HG03432 (cell line): ENCODE measurements around the gene DDX23.
"Not testable (repeated sequence)": the region's sequence is repeated elsewhere in the genome, so short reads cannot be mapped to it uniquely, and the experiment has no call there.

ENCODE experiments used
- ATAC-seq: cut with Tn5 transposase; IDR thresholded peaks from one replicate; pipeline ENCODE4 v1.9.1; 2021; ENCODE audit warnings: mild to moderate bottlenecking, moderate library complexity; ENCODE audit not compliant: unreplicated experiment

DDX23 gene

DNA sequence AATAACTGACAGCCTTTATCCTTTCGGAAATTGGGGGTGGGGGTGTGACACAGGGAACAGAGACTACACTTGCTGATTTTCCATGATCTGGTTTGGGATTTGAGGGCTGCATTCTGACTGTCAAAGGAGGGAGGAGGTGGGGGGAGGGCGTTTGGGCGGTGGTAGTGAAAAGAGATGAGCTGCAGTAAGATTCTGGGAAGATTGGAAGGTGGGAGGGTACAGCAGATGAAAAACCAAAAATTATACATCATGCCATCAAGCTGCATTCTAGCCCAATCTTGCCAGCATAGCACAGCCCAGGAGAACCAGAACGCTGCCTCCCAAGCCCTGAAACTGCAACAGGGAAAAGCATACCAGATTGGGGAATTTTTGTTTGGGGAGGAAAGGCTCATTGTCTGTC is 11.3 kb upstream of the DDX23 start:
- ATAC-seq, result no peak

DNA sequence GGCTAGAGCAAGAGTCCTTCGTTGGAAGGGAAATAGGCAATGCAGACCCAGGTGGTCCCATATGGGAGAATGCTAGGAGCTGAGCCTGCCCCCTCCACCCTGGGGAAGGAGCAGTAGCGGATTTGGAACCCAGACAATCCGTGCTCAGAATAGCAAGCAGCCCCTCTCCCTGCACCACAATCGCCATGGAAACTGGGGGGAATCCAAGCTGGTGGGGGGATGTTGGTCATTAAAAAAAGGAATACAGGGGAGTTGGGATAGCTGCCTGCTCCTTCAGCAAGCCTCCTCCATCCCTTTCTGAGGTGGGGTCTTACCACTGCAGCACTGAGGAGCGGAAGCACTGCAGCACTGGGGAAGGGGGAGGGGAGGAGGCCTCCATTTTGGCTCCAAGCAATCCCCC is 10.8 kb upstream of the DDX23 start:
- no peak for ATAC-seq

GRCh38 chr12:48861111-48861510 is 9.1 kb upstream of the DDX23 start:
- no peak for ATAC-seq

DNA sequence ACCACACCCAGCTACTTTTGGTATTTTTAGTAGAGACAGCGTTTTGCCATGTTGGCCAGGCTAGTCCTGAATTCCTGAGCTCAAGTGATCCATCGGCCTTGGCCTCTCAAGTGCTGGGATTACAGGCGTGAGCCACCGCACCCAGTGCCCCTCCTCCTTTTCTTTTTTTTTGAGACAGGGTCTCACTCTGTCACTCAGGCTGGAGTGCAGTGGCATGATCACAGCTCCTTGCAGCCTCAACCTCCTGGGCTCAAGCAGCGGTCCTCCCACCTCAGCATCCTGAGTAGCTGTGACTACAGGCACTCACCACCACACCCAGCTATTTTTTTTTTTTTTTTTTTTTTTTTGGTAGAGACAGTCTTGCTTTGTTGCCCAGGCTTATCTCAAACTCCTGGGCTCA is 8.3 kb upstream of the DDX23 start:
- not testable (repeated sequence) for ATAC-seq

- ATAC-seq, result no peak
These were observed 7.6 kb upstream of the DDX23 start for GRCh38 chr12:48859607-48860006.

DNA sequence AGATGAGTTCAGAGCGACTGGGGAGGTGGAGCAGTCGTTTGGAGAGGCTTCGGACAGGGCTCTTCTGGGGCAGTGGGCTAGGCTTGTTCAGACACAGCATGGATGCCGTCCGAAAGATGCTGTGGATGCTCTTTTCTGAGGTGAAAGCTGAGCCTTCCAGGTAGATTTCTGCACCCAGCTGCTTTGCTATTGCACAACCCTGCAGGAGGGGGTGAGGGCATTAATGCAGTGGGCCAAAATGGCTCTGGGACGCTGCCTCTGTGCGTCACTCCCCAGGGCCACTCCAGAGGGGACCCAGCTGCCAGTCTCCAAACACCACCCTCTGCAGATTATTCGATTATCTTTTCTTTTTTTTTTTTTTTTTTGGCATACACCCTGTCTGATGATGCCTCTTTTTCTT is 6.1 kb upstream of the DDX23 start:
- no peak for ATAC-seq

DNA sequence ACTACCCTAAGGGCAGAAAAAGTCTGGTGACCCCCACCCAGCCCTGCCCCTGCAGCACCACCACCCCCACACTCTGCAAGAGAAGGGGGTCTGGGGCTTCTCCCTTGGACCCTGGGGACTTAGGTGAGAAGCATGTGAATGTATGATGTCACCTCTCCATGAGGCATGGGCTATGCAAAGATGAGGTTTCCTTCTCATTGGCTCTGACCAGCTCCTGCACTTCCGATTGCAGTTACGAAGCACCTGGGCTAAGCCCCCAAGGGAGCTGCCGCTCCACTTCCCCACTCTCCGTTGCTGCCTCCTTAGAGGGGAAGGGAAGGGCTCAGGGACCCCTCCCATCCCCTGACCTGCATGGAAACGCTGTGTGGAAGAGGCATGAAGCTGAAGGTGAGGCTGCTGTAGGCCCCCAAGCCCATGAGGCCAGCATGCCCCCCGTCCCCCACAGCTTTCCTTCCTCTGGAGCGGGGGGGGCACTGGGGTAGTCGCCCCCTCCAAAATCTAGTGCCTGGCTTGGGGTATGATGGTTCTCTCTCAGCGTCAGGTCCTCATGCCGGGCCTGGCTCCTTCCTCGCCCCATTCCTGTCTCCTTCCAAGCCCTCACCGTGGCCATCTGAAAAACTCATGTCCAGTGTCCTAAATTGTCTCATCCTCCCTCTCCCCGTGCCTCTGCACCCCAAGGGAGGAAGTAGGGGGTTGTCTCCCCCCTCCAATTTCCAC is 5.5 kb upstream of the DDX23 start:
- no peak for ATAC-seq

DNA sequence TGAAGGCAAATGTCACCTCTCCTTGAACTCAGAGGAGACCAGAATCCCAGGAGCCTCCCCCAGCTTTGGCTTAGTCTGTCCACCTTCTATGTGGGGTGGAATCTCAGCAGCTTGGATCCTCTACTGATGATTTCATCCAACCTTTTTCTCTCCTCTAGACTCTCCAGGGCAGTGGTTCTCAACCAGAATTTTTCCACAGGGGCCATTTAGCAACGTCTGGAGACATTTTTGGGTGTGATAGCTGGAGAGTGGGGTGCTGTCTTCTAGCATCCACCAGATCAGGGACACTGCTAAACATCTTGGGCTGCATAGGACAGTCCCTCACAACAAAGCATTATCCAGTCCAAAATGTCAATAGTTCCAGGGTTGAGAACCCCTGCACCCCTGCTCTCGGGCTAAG is 4.4 kb upstream of the DDX23 start:
- ATAC-seq, result no peak

GRCh38 chr12:48854932-48855331 is 3.0 kb upstream of the DDX23 start:
- ATAC-seq, result not testable (repeated sequence)

DNA sequence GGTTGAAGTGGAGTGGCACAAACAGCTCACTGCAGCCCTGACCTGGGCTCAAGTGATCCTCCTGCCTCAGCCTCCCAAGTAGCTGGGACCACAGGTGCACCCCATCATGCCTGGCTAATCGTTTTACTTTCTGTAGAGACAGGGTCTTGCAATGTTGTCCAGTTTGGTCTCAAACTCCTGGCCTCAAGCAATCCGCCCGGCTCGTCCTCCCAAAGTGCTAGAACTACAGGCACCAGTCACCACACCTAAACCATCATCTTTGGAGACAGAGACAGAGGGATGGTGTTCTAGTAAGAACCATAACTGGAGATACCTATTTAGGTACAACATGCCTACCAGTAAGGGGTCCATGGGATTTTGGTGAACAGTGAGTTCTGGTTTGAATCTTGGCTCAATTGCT is 2.5 kb upstream of the DDX23 start:
- no peak for ATAC-seq

DNA sequence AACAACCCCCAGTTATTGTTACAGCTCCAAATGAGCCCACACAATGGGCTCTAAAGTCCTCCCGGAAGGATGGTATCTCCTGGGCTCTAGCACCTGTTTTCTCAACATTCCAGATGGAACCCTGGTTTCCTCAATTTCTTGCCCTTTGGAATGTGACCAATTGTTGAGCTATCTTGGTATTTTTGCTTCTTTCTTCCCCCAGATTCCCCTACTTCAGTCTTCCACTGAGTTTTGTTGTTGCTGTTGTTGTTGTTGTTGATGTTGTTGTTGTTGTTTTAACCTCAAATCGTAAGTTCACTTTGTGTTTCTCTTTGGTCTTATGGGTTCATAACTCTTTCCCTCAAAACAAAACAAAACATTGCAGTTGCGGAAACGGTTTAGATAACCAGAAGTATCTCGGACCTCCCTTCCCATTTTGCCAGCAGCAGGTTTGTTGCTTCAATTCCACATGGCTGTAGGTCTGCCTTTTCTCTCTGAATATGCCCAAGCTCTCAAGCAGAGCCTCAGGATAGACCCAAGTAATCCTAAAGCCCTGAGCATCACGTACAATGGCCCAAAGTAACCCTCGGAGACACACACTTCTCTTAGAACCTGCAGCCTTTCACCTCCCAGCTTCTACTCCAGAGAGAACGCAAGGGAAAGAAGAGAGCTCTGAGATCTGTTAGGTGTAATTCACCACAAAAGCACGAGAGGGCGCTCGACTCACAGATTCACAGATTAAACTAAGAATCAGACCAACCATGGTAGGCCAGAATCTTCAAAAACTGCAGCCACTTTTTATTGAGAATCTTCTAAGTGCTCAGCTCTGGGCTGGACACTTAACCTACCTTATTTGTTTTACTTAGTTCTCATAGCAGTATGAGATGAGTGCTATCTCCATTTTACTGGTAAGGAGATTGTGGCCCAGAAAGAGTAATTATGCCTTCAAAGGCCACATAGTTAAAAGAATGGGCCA is 1.0 kb upstream of the DDX23 start:
- peak; percentile 41 for ATAC-seq

DNA sequence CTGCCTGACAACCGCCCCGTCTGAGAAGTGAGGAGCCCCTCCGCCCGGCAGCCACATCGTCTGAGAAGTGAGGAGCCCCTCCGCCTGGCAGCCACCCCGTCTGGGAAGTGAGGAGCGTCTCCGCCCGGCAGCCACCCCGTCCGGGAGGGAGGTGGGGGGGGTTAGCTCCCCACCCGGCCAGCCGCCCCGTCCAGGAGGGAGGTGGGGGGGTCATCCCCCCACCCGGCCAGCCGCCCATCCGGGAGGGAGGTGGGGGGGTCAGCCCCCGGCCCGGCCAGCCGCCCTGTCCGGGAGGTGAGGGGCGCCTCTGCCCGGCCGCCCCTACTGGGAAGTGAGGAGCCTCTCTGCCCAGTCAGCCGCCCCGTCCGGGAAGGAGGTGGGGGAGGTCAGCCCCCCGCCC is 9.9 kb downstream of the DDX23 start:
- ATAC-seq, result not testable (repeated sequence)

DNA sequence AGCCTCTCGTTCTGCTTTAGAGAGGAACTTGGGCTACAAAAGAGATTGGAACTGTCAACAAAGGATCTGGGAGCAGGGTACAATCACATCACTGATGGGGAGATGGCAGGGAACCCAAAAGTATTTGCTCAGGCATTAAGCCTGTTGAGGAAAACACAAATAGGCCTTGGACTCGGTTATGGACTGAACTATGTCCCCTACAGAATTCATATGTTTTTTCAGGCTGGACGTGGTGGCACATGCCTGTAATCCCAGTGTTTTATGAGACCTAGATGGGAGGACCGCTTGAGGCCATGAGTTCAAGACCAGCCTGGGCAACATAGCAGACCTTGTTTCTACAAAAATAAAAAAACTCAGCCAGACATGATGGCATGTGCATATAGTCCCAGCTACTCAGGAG is 13.9 kb downstream of the DDX23 start:
- no peak for ATAC-seq

- ATAC-seq, result no peak
These were observed 19.5 kb downstream of the DDX23 start for GRCh38 chr12:48832321-48833060.

DNA sequence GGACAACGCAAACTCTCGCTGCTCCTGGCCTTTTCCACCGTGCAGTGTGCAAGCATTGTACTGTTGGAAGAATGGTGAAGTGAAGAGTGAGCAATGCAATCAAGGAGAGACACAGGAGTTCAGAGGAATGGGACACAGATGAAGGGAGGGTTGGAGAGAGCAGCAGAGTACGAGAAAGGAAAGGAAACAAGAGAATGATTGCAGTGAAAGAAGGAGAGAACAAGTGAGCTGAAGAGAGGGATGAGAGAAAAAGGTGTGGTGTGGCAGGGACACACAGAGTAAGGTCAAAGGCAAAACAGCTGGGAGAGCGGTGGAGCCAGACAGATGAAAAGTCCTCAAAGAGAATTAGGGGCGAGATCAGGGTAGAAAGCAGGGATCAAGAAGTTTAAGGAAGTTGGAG is 20.7 kb downstream of the DDX23 start:
- ATAC-seq, result no peak

GRCh38 chr12:48828841-48829575 is 23.0 kb downstream of the DDX23 start:
- no peak for ATAC-seq

DNA sequence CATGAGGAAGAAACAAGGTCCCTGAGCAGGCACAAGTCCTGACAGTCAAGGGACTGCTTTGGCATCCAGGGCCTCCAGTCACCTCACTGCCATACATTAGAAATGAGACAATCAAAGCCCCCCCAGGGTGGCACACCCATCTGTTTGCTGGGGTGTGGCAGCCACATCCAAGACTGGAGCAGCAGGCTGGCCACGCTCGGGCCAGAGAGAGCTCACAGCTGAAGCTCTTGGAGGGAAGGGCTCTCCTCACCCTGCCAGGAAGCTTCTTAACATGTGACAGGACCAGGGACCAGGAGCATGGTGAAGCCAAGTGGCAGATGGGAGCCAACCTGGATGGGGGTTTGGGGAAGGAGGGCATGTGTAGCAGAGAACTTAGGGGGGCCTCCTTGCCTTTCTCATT is 23.7 kb downstream of the DDX23 start:
- no peak for ATAC-seq

- ATAC-seq, result no peak
These were observed 24.4 kb downstream of the DDX23 start for GRCh38 chr12:48827513-48828096.

- ATAC-seq, result no peak
These were observed 24.9 kb downstream of the DDX23 start for GRCh38 chr12:48827026-48827425.

DNA sequence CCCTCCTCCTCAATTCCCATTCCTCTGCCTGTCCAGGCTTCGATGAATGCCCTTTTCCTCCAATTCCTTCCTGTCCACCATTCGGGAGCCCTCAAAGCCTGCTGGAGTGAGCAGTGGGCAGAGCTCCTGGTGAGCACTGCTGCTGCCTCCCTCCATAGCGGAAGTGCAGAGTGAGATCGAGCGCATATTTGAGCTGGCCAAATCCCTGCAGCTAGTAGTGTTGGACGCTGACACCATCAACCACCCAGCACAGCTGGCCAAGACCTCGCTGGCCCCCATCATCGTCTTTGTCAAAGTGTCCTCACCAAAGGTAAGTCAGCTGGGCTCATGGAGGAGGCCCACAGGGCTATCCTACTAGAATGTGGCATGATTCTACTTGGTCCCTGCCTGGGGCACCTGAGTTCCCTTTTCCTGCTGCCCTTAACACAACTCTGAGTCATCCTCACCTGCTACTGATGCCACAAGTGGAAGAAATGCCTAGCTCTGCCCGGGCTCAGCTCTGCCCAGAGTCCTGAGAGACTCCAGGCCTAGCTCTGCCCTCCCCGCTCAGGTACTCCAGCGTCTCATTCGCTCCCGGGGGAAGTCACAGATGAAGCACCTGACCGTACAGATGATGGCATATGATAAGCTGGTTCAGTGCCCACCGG is 25.6 kb downstream of the DDX23 start:
- no peak for ATAC-seq
